Thyroid gland (tissue), 4 donors: ENCODE measurements around the gene CD1C. TPM values are rescaled to one million over a fixed set of nuclear protein-coding genes. Genes with fewer than 3 reads are reported as not detected.

Source experiments
- DNase-seq, 2 donors: peaks; one replicate each; pipeline ENCODE4 v3.0.0-alpha.2; 2019
- H3K27ac ChIP-seq, 3 donors: fragments of 200-600 bp; sonication (generic); 1 replicate in 2 of 3; 2 replicates in 1 of 3; pipeline ENCODE4 v1.5.1; 2016 to 2019; ENCODE audit warnings: mild to moderate bottlenecking in 1 of 3, moderate library complexity in 1 of 3
- H3K27me3 ChIP-seq: fragments of 200-600 bp; sonication (generic); one replicate; pipeline ENCODE4 v1.5.1; 2019
- H3K36me3 ChIP-seq, 2 donors: fragments of 200-600 bp; sonication (generic); one replicate each; pipeline ENCODE4 v1.5.1; 2016 to 2019
- H3K4me1 ChIP-seq, 2 donors: fragments of 200-600 bp; sonication (generic); one replicate each; pipeline ENCODE4 v1.5.1; 2017 to 2019
- H3K4me3 ChIP-seq, 3 donors: fragments of 200-600 bp; sonication (generic); replicated peaks in 1 of 3; 1 replicate in 2 of 3; 2 replicates in 1 of 3; pipeline ENCODE4 v1.5.1; 2016; ENCODE audit warnings: mild to moderate bottlenecking in 1 of 3
- H3K9me3 ChIP-seq: fragments of 200-600 bp; sonication (generic); one replicate; pipeline ENCODE4 v1.5.1; 2017
- POLR2A ChIP-seq, 2 donors: fragments of 450-650 bp; IDR thresholded peaks; one replicate each; pipeline ENCODE4 v1.6.1; 2017; ENCODE audit warnings: antibody characterized with exemption in 2 of 2, mild to moderate bottlenecking in 2 of 2, moderate library complexity in 1 of 2
- WGBS, 2 donors: methylation state at CpG; one replicate each; pipeline ENCODE4 v1.1.5; 2017; 5-methylcytosine and 5-hydroxymethylcytosine counted together
- intact Hi-C: fragments of 100-400 bp; cut with DNase I; formaldehyde crosslinking; loops from one replicate; pipeline ENCODE4 v1.15.1; 2023
- total RNA-seq, 4 donors: library from RNA; depleted of rRNA; stranded (reverse); fragments of >200 nt; gene quantifications; one replicate each; pipeline ENCODE4 v1.2.3, GENCODE V29; 2016
- TF ChIP-seq, protein P1 (sequence below), 6 experiments: fragments of 200-600 bp in 3 of 6; fragments of 450-650 bp in 3 of 6; sonication (generic) in 3 of 6; IDR thresholded peaks; one replicate each; pipeline ENCODE4 v1.5.1; 2016 to 2019; ENCODE audit warnings: antibody characterized with exemption in 6 of 6, mild to moderate bottlenecking in 2 of 6, inconsistent platforms in 1 of 6, moderate library complexity in 1 of 6

The CD1C gene
- not detected for total RNA-seq

DNA sequence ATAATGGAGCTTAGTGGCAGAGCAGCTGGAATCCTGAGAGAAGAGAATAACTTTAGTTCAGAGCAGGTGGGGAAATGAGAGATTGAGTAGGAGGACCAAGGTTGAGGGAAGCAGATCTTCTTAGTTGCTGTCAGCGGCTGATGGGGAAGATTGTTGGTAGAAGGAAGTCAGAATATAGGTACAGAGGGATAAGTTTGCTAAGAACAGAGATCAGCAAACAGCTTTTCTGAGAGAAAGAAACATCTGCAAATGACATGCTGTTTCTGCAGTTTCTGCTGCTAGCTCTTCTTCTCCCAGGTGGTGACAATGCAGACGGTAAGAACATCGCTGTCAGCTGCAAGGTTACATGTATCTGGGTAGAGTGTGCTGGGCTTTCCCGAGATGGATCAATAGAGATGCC, at the start of gene CD1C:
Gene CD1C, plus strand, starts transcription at position 113 of the 400 bp plus-strand sequence. Its CDS starts 142 bp downstream, at position 255.
- no peaks in the 10 kb centered on the region for H3K27me3 ChIP-seq
- no peak for DNase-seq
- intact Hi-C loops: no loop called here
- H3K27ac ChIP-seq: no peak within 1 kb of the TSS
- no peaks in the 10 kb centered on the region for H3K36me3 ChIP-seq
- TF ChIP-seq, protein P1, sequence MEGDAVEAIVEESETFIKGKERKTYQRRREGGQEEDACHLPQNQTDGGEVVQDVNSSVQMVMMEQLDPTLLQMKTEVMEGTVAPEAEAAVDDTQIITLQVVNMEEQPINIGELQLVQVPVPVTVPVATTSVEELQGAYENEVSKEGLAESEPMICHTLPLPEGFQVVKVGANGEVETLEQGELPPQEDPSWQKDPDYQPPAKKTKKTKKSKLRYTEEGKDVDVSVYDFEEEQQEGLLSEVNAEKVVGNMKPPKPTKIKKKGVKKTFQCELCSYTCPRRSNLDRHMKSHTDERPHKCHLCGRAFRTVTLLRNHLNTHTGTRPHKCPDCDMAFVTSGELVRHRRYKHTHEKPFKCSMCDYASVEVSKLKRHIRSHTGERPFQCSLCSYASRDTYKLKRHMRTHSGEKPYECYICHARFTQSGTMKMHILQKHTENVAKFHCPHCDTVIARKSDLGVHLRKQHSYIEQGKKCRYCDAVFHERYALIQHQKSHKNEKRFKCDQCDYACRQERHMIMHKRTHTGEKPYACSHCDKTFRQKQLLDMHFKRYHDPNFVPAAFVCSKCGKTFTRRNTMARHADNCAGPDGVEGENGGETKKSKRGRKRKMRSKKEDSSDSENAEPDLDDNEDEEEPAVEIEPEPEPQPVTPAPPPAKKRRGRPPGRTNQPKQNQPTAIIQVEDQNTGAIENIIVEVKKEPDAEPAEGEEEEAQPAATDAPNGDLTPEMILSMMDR (IDR thresholded peaks at IDR 0.05): no peak
- TF ChIP-seq POLR2A (IDR thresholded peaks at IDR 0.05): no peak
- no peaks in the 10 kb centered on the region for H3K9me3 ChIP-seq
- H3K4me1 ChIP-seq: no peaks in the 10 kb centered on the region
- WGBS, 2 donors: 81 to 87% methylated on average over 4 of the region's 4 CpGs
- no peak within 1 kb of the TSS for H3K4me3 ChIP-seq

DNA sequence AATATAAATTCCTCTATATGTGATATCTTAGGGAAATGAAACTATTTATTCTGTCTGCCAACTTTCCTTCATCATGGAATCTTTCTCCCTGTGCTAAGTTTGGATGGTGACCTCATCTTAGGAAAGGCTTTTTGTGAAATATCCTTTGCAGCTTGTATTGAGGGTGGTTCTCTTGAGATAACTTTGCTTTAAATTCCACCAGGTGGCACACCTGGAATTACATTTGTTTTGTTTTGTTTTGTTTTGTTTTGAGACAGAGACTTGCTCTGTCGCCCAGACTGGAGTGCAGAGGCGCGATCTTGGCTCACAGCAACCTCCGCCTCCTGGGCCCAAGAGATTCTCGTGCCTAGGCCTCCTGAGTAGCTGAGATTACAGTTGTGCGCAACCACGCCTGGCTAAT, 43.1 kb upstream of the CD1C start:
- Histone ChIP-seq H3K27me3 (no peaks in the 10 kb centered on the region), H3K4me1 (no peaks in the 10 kb centered on the region), H3K36me3 (no peaks in the 10 kb centered on the region), H3K27ac (no peak overlapping the region), H3K4me3 (no peak overlapping the region), H3K9me3 (no peaks in the 10 kb centered on the region)
- WGBS, 2 donors: 56 to 58% methylated on average over 7 of the region's 7 CpGs
- TF ChIP-seq POLR2A (IDR thresholded peaks at IDR 0.05): no peak
- TF ChIP-seq, protein P1 (IDR thresholded peaks at IDR 0.05): no peak
- intact Hi-C loops: no loop called here
- DNase-seq: no peak

DNA sequence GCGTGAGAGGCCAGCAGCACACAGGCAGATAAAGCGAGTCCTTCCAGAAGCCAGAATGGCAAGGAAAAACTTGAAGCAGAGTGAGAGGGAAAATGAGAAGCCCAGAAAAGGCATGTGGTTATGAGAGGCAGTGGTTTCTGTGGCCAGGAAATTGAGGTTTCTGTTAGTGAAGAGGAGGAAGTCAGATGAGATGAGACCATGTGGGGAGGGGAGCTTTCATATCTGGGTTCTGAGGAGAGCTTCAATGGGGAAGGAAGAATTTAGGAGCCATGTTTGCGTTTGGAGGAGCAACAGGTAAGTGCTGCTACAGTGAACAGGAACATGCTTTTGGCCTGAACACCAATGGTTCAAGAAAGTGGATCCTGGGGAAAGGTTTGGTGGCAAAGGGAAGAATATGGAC, 41.6 kb upstream of the CD1C start:
- Histone ChIP-seq H3K9me3 (no peaks in the 10 kb centered on the region), H3K27ac (no peak overlapping the region), H3K4me3 (no peak overlapping the region), H3K4me1 (no peaks in the 10 kb centered on the region), H3K36me3 (no peaks in the 10 kb centered on the region), H3K27me3 (no peaks in the 10 kb centered on the region)
- no peak for DNase-seq
- no peak for TF ChIP-seq POLR2A (IDR thresholded peaks at IDR 0.05)
- TF ChIP-seq, protein P1 (IDR thresholded peaks at IDR 0.05): no peak
- intact Hi-C loops: no loop called here
- WGBS, 2 donors: 80 to 82% methylated on average over 3 of the region's 3 CpGs

DNA sequence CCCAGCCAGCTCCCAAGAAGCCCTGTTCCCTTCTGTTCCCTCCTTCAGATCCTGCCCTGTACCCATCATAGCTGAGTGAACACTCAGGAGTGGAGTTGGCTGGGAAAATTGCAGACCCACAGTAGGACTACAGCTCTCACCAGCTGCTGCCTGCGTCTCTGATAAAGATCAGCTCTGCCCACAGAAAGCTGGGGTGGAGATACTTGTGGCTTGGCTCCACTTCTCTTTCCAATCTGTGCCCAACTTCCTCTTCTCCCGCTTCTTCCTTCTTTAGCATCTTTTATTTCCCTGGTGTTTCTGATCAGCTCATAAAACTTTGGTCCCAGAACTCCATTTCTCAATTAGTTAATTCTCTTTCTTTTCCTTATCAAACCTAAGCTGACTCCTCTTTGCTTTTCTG, 41.0 kb upstream of the CD1C start:
- DNase-seq: no peak
- Histone ChIP-seq H3K4me3 (no peak overlapping the region), H3K36me3 (no peaks in the 10 kb centered on the region), H3K9me3 (no peaks in the 10 kb centered on the region), H3K27me3 (no peaks in the 10 kb centered on the region), H3K4me1 (no peaks in the 10 kb centered on the region), H3K27ac (no peak overlapping the region)
- 73 to 75% methylated on average over 2 of the region's 2 CpGs for WGBS, 2 donors
- intact Hi-C loops: no loop called here
- TF ChIP-seq, protein P1 (IDR thresholded peaks at IDR 0.05): no peak
- no peak for TF ChIP-seq POLR2A (IDR thresholded peaks at IDR 0.05)

DNA sequence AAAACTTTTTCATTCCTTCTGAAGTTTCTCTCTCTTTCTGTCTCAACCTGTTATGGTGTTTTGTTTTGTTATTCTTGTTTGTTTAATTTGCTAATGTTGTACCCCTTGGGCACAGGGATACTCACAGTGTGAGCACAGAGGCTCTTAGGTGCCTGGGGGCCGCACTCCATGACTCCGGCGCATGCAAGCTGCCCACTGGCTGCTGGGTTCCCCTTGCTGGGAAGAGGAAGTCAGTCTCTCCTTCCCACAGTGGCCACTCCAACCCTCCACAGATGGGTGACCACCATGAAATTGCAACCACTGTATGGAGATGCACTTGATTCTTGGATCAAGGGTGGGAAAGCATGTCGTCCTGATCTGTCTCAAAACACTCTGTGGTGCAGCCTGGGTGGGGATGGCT, 40.1 kb upstream of the CD1C start:
- Histone ChIP-seq H3K9me3 (no peaks in the 10 kb centered on the region), H3K27ac (no peak overlapping the region), H3K4me3 (no peak overlapping the region), H3K27me3 (no peaks in the 10 kb centered on the region), H3K36me3 (no peaks in the 10 kb centered on the region), H3K4me1 (no peaks in the 10 kb centered on the region)
- 78 to 85% methylated on average over 4 of the region's 4 CpGs for WGBS, 2 donors
- intact Hi-C loops: no loop called here
- TF ChIP-seq, protein P1 (IDR thresholded peaks at IDR 0.05): no peak
- no peak for DNase-seq
